PC-3 (cell line): ENCODE measurements around the gene NDUFAF3.

Experiments
- CTCF ChIP-seq: fragments of 300-600 bp; sonication (generic); conservative IDR thresholded peaks from 2 replicates; pipeline ENCODE4 v1.5.1; 2017; ENCODE audit warnings: antibody characterized with exemption, low read depth, mild to moderate bottlenecking, low read length
- EZH2 ChIP-seq: fragments of 300-600 bp; sonication (generic); IDR thresholded peaks from one replicate; pipeline ENCODE4 v1.6.1; 2017; ENCODE audit warnings: antibody characterized with exemption, mild to moderate bottlenecking, low read length; ENCODE audit not compliant: unreplicated experiment
- EZH2phosphoT487 ChIP-seq: fragments of 300-600 bp; sonication (generic); IDR thresholded peaks from 2 replicates; pipeline ENCODE4 v1.6.1; 2018; ENCODE audit warnings: mild to moderate bottlenecking, antibody characterized with exemption, low read length, borderline replicate concordance

- TF ChIP-seq CTCF (no peak), EZH2 (no peak), EZH2phosphoT487 (no peak)
Observed at GRCh38 chr3:49004352-49005302, 17.3 kb upstream of the NDUFAF3 start.
